ENCODE measurements around the gene EXOC6B.

The EXOC6B gene

GRCh38 chr2:72843301-72843700, 17.5 kb upstream of the EXOC6B start:
- ChIA-PET POLR2A (no interaction called here), CTCF (interaction anchor here (1.4 to 2.9 kb wide), 3 partner anchors 11 to 18 kb away, joined by 3 to 13 read pairs (median 4); no protein-coding TSS in a partner anchor)
- DNase-seq (ENCODE audit: extremely low spot score) = no peak
- no peak for TF ChIP-seq CTCF (IDR thresholded peaks at IDR 0.05; ENCODE audit: control extremely low read depth, extremely low read depth, low read depth, missing control alignments)

GRCh38 chr2:72841462-72842125, 15.8 kb upstream of the EXOC6B start:
- no peak for DNase-seq (ENCODE audit: extremely low spot score)
- POLR2A ChIA-PET = no interaction called here
- CTCF ChIA-PET = interaction anchor here (0.9 to 2.9 kb wide), 4 partner anchors 10 to 26 kb away, joined by 3 to 13 read pairs (median 7); no protein-coding TSS in a partner anchor
- no peak for TF ChIP-seq CTCF (IDR thresholded peaks at IDR 0.05; ENCODE audit: control extremely low read depth, extremely low read depth, low read depth, missing control alignments)

GRCh38 chr2:72840066-72840465, 14.2 kb upstream of the EXOC6B start:
- no peak for TF ChIP-seq CTCF (IDR thresholded peaks at IDR 0.05; ENCODE audit: control extremely low read depth, extremely low read depth, low read depth, missing control alignments)
- DNase-seq (ENCODE audit: extremely low spot score) = no peak
- CTCF ChIA-PET = interaction anchor here (1.0 to 1.3 kb wide), 3 partner anchors 20 to 27 kb away, joined by 3 to 4 read pairs (median 4); no protein-coding TSS in a partner anchor
- POLR2A ChIA-PET = no interaction called here

- DNase-seq (ENCODE audit: extremely low spot score) = no peak
- CTCF ChIA-PET = interaction anchor here (1.1 to 3.3 kb wide), 3 partner anchors 14 to 56 kb away, joined by 3 to 10 read pairs (median 9); no protein-coding TSS in a partner anchor
- POLR2A ChIA-PET = no interaction called here
- no peak for TF ChIP-seq CTCF (IDR thresholded peaks at IDR 0.05; ENCODE audit: control extremely low read depth, extremely low read depth, low read depth, missing control alignments)
Observed at GRCh38 chr2:72837171-72837570, 11.3 kb upstream of the EXOC6B start.

GRCh38 chr2:72835403-72835802, 9.6 kb upstream of the EXOC6B start:
- CTCF ChIA-PET = interaction anchor here (1.2 to 2.7 kb wide), 2 partner anchors 24 to 26 kb away, joined by 5 to 10 read pairs; no protein-coding TSS in a partner anchor
- TF ChIP-seq CTCF (IDR thresholded peaks at IDR 0.05; ENCODE audit: control extremely low read depth, extremely low read depth, low read depth, missing control alignments) = no peak
- POLR2A ChIA-PET = no interaction called here
- no peak for DNase-seq (ENCODE audit: extremely low spot score)

GRCh38 chr2:72834596-72834995, 8.8 kb upstream of the EXOC6B start:
- ChIA-PET CTCF (interaction anchor here (1.2 to 2.7 kb wide), 2 partner anchors 25 to 27 kb away, joined by 5 to 10 read pairs; no protein-coding TSS in a partner anchor), POLR2A (interaction anchor here (0.7 kb wide), 1 partner anchor 25 kb away, joined by 4 read pairs; no protein-coding TSS in a partner anchor)
- TF ChIP-seq CTCF (IDR thresholded peaks at IDR 0.05; ENCODE audit: control extremely low read depth, extremely low read depth, low read depth, missing control alignments) = no peak
- DNase-seq (ENCODE audit: extremely low spot score) = no peak

Measured in GM10248 (cell line).